ENCODE results near the gene COL8A1.
"Not testable (repeated sequence)": the region's sequence is repeated elsewhere in the genome, so short reads cannot be mapped to it uniquely, and the experiment has no call there.

The COL8A1 gene

DNA sequence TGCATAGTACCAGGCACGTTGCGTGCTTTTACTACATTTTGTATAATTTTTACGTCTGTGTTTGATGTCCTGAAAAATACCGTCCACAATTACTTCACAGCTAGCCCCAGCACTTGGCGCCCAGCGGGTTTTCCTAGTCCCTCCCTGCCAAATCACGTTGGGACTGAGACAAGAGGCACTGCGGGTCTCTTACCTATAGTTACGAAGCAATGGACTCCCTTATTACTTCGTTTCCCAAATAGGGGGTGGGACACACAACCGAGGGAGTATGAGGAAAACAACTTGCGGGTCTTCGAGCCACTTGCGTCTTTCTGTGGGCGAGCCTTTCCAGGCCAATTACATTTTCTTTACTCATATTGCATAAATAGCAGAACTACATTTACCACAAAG, 178.6 kb downstream of the COL8A1 start:
- DNase-seq, result no peak

DNA sequence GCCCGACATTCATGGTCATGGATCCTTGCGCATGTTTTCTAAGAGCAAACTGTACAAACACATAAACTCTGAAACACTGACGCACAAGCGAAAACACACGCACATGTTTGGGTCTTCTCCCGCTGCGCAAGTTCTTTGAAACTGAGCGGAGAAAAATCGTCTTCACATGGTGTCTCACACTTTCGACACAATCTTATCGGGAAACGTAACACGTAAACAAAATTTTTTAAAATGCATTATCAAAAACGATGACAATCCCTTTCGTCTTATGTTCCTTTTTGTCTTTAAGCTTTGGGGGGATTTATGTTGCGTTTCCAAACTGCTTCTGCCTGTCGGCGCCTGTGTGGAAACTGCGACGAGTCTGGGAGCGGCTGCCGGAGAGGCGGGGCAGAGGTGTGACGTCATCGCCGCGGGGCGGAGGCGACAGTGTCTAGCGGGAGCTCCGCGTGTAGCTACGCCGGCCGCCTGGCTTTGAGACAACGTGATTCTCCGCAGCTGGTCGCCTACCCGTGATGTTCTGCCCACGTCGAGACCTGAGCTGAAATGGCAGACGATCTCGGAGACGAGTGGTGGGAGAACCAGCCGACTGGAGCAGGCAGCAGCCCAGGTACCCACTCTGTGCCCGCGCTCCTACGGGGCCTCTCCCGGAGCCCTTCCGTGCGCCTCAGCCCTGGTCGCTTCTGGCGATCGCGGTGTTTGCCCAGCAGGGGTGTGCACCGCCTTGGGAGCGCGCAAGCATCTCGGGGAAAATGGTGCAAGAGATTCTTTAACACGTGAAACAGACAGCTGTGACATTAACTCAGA, 179.2 kb downstream of the COL8A1 start, which contains the start of gene CMSS1:
TSS of gene CMSS1 (plus strand) at position 426 of the 804 bp plus-strand sequence.
- peak; percentile 88 for DNase-seq

DNA sequence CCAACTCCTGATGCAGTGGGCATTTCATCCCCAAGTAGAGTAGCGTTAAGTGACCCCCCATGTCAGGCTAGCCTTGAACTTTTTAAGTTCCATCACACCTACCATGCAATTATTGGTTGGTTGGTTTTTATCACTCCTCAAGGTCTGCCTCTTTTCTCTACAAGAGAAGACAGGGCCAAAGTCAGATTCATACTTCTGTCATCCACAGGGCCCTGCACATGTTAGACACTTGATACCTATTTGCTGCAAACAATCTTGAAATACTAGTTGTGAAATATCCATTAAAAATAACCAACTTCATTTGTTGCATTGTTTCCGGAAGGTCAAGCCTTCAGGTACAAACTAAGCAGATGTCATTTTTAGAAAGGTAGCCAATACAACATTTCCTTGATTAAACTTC, 180.4 kb downstream of the COL8A1 start:
- no peak for DNase-seq

DNA sequence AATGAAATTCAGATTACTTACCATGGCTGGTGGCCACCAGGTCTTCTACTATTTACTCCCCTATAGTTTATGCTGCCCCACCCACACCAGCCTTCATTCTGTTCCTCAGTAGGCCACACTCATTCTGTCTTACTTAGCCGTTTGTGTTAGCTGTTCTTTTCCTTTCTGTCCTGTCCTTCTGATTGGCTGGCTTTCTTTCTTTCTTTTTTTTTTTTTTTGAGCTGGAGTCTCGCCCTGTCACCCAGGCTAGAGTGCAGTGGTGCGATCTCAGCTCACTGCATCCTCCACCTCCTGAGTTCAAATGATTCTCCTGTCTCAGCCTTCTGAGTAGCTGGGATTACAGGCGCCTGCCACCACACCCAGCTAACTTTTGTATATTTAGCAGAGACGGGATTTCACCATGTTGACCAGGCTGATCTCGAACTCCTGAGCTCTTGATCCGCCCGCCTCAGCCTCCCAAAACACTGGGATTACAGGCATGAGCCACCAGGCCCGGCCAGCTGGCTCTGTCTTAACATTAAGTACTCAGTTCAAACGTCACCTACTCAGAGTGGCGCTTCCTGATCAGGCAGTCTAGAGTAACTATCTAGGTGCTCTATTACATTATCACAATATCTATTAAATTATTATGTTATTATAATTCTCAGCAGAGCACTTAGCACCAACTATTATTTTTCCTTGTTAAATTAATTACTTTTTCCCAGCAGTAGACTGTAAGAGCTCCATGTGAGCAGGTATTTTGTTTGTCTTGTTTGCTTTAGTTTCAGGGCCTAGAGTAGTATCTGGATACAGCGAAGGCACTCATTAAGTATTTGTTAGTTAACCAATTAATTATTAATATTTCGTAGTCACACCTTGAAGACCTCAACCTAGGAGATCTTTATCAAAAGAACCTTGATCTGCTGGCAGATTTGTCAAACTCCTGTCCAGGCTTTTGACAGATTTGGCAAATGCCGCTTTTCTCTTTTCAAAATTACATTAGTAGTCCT, 185.6 kb downstream of the COL8A1 start:
- DNase-seq, result no peak

DNA sequence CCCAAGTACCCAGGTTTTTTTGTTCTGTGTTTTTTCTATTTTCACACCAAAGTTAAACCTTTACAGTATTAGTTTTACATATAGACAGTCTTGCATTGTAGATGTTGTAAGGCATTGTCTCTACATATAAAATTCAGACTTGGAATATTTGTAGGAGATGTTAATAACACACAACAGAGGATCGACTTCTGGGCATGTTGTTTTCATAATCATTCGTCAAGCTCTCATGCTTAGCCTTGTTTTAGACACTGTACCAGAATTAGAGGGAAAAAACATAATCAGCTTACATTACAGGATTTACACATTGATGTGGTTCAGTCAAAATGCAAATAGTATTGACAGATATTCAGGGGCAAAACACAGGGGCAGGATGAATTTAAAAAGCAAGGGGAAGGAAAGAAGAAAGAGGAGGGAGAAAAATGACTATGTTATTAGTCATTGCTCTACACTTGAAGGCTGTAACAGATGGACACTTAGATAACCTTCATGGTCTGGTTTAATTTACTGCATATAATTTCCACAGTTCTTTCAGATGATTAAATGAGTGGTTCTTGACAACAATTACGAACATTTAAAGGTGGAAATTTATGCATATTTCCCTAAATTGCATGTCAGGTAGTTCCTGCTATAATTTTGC, 186.7 kb downstream of the COL8A1 start:
- DNase-seq, result no peak

DNA sequence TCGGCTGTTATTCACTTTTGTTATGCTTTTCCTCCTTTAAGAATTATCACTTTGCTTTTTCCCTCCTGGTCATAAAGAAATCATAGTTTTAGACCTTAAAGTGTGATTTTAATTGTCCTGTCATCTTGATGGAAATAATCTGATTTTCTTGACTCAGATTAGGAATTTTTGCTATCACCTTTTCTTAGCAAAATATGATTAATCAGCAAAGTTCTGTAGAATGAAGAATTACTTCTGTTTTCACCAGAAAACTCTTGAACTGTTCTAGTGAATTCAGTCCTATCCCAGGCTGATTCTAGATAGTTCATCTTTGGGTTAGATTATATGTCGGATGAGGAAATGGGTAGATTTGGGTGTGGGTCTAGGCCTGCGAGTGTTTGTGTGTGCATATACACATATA, 191.4 kb downstream of the COL8A1 start:
- no peak for DNase-seq

DNA sequence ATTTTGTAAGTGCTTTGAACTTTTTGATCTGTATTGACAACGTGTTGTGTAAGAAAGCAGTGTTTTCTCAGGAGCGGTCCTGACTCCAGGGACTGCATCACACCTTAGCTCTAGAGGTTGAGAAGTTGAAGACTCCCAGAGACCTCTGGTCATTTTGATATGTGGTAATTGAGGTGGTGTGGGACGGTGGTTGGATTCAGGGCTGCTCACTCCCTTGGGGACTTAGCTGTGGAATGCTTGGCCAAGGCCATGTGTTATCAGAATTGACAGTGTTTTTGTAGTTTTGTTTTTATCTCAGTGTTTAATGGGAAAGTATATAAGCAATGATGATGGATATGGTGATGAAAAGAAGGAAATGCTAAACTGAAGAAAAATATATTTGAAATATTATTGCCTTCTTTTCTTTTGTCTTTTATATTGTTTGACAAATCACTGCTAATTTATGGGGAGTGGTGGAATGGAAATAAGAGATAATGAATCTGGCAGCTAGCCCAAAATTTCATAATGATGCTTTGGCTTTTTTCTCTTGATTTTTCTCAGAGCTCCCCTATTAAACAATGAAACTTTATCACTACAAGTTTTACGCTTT, 195.3 kb downstream of the COL8A1 start:
- DNase-seq, result no peak

DNA sequence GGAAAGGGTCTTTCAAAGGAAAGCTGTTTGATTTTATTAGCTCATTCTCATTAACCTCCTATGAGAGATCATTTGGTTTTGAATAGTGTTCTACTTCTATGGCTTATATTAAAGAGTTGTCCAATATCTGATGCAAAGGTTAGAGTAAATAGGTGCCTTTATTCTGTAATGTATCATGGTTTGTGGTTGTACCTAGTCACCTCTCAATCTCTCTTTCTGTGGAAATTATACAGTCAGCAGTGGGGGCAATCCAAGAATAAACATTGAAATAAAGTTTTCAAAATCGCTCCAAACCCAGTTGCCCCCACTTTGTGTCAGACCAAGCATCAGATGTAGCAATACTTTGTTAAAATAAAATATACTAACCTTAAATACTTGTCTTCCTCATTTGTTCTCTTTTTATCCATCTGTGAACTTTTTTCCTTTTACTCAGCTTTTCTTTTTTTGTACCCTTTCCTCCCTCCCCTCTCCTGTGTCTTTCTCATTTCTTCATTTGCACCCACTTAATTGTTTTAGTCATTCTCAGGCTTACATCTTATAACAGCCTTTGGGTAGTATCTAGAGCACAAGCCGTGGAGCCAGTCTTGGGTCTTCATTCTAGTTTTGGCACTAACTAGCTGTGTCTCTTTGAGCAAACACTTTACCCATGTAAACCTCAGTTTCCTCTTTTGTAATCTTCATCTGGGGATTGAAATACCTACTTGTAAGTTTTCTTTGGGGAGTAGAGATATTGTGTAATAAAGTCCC, 196.0 kb downstream of the COL8A1 start:
- DNase-seq, result no peak

DNA sequence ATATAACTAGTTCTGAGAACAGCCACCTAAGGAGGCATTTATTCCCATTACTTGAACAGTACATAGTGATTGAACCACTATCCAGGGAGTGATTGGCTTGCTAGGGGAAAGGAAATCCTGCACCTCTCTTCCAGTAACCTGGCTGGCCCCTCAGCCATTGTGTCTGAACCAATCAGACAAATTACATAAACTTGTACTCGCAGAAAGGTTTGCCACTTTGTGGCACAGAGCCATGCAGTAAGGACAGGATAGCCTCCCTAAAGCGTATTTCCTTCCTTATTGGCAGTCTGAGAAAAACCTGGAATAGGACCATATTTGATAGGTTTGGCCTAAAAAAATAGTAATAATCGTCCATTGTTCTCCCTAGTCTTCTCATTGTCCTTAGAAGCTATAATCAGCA, 198.3 kb downstream of the COL8A1 start:
- no peak for DNase-seq

DNA sequence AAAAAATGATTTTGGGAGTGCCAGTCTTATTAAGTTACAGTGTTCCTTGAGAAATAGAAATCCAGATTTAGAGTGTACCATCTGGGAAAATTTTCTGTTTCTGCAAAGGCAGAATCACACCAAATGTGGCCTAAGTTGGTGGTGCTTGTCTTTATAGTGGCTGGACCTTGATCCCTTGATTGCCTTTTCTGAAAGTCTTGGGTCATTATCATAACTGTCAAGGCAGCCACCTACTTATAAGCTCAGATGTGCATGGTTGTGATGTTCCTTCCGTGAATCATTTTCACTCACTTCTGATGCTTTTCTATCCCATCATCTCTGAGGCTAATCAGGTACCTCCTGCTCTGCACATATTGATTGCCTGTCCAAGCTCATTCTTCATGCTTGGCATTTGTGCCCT, 199.3 kb downstream of the COL8A1 start:
- DNase-seq, result no peak

DNA sequence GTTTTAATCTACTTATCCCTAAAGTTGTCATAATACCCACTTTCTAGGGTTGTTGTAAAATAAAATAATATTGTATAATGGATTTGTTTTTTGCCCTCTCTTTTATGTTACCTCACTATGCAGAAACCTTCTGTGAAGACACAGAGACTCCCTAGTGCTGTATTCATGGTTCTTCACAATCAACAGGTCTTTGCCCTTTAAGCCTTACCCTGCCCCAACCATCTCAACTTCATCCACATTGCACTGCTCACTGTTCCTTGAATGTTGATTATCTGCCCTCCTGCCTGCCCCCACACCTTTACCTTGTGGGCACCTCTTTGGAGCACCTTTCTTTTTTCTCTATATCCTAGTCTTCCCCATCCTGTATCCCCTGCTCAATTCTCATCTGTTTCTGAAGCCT, 200.4 kb downstream of the COL8A1 start:
- DNase-seq, result no peak

DNA sequence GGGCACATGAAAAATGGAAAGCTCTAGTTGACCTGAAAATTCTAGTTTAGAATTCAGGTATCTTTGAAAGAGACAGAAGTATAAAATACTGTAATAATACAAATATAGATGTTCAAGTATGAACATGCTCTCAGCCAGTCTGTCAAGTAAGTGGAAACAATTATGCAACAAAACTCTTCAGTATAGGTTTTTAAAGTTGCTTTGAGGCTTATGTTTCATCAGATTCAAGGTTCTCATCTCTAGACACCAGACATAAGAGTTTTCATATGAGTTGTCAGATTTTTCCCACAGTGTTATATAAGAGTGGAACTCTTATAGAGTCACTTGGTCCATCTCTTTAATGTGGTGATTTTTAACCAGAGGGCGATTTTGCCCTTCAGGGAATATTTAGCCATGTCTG, 201.2 kb downstream of the COL8A1 start:
- DNase-seq, result no peak

DNA sequence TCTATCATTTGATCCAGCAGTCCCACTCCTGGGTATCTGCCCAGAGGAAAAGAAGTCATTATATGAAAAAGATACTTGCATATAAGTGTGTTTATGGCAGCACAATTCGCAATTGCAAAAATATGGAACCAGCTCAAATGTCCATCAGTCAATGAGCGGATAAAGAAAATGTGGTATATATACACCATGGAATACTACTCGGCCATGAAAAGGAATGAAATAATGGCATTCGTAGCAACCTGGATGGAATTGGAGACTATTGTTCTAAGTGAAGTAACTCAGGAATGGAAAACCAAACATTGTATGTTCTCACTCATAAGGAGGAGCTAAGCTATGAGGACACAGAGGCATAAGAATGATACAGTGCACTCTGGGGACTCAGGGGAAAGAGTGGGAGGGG, 203.6 kb downstream of the COL8A1 start:
- DNase-seq, result not testable (repeated sequence)

DNA sequence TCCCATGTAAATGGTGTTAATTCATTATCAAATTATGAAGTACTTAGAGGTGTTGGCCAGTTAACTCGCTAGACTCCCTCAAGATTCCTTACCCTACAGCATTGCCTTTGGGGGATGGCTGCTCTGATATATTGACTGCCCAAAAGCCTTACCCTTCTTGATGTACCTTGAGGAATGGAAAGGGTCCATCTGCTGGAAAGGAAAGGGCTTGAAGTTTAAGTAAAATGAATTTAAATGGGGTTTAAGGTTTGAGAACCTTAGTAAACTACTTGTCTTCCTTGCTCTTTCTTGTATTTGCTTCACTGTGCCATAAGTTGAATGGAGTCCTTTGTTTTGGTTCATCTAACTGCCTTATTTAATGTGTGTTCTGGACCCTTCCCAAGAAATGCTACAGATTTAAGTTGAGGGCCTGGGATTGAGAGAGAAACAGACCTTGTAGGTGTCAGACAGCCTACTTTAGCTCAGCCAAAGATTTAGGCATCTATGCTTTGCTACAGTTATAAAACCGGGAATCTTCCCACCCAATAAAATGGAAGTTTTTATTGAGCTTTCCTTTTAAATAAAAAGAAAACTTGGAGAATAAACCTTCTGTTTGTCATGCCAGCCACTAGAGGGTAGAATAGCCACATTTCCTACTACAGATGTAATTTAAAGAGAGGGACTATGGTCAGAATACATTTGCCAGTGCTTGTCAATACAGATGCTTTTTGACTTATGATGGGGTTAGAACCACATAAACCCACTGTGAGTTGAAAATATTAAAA, 204.6 kb downstream of the COL8A1 start:
- peak; percentile 48 for DNase-seq

DNA sequence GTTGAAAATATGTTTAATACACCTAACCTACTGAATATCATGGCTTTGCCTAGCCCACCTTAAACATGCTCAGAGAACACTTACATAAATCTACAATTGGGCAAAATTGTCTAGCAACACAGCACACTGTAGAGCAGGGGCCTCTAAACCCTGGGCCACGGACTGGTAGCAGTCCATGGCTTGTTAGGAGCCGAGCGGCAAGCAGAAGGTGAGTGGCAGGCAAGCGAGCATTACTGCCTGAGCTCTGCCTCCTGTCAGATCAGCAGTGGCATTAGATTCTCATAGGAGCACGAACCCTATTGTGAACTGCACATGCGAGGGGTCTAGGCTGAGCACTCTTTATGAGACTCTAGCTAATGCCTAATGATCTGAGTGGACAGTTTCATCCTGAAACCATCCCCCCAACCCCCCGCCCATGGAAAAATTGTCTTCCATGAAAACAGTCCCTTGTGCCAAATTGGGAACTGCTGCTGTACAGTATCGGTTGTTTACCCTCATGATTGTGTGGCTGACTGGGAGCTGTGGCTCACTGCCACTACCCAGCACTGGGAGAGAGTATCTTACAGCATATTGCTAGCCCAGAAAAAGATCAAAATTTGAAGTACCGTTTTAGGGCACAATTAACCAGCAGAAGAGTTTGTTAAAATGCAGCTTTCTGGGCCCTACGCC, 205.3 kb downstream of the COL8A1 start:
- DNase-seq, result no peak

DNA sequence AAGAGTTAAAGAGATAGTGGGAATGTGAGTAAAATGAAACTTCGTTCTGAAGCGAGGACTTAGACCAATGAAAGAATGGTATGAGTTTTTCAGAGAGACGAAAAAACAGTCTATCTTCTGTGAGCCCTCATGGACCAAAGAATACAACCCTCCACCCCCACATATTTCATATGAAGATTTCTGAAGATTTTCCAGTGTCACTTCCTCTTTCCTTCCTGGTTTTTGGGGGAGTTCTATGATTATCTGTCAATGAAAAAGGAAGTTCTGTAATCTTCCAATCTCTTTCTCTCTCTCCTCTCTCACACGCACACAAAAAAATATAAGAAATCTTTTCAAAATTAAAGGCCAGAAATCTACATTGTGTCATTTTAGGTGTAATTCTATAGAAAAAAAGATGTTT, 206.9 kb downstream of the COL8A1 start:
- no peak for DNase-seq

DNA sequence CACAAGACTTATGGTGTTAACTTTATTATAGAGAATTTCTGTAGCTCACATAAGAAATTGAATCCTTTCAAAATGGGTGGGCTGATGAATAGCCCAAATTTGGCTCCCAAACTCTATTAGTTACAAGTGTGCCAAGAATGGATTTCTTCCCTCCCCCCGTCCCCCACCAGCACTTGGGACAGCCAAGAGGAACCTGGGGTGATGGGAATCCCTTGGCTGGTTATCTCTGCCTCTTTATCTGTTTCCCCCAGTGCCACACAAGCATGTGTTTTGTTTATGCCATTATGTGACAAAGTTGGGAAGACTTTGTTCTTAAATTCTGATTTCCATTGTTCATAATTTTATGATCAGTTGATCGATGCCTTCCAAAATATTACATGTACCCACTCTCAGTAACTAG, 207.6 kb downstream of the COL8A1 start:
- DNase-seq, result no peak

DNA sequence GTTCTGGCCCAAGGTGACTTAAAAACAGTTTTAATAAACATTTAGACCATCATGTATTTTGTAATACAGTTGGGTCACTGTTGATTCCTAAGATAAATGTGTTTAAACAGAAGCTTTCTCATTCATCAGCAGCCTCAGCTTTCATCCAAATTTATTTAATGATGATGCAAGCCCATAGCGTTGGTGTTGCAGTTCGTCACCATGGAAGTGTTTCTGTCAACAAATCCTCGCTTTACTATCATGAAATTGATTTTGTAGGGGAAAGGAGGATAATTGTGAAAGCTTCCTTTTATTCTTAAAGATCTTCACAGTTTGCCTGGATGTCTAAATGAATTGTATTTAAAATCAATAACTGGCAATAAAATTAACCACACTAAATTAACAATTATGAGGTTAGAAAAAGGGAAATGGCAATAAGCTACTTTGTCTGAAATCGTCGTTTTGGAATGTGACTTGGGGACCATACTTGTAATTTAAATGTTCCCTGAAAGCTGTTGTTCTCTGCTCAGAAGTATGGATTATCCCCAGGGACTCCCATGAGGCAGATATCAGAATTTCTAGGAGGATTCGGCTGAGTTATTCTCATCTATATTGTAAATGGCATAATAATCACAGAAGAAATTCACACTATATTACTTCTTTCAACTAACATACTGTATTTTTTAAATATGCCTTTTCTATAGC, 208.2 kb downstream of the COL8A1 start:
- peak; percentile 24 for DNase-seq

DNA sequence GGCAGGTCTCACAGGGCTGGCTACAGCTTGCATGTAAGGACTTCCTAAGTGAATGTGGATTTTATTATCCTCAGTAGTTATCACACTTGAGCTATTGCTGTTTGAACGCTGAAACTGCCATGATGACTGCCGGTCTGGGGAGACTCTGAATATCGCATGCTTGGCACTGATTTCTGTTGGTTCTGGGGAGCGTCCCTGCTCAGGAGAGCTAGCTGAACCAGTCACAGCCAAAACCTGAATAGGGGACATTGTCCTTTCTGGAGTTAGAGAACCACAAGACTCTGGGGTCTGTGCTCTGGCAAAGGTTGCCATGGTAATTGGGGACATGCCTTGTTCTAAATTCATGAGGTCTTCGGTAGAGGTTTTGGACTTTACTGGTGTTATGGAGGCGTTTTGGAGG, 210.0 kb downstream of the COL8A1 start:
- no peak for DNase-seq

All from NCI-H774 (cell line).